ENCODE data around the gene ZNHIT6.

The ZNHIT6 gene

DNA sequence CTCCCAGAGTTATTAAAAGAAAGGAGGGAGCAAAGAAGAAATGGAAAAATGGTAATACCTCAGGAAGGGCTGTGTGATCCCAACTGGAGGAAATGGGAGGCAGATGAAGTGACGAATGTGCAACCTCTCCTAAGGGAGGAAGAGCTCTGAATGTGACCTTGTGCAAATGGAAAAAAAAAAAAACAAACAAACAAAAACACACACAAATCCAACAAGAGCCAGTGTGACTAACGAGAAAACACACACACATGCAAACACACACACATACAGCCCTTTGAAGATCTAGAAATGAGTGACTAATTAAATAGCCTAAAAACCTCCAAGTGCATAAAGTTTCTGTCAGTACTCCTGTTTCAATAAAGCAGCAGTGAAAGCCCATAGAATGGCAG, 78.7 kb downstream of the ZNHIT6 start:
- Mint-ChIP-seq H3K27me3 (ENCODE audit: low read depth) (no peaks in the 10 kb centered on the region), H3K9me3 (no peaks in the 10 kb centered on the region), H3K36me3 (ENCODE audit: low read depth) (peaks cover 4% of the 10 kb centered on the region), H3K27ac (peak overlapping the region; percentile 62 to 88 (median 75)), H3K4me3 (no peak overlapping the region), H3K4me1 (peaks cover 12% of the 10 kb centered on the region)
- TF ChIP-seq, protein P1, sequence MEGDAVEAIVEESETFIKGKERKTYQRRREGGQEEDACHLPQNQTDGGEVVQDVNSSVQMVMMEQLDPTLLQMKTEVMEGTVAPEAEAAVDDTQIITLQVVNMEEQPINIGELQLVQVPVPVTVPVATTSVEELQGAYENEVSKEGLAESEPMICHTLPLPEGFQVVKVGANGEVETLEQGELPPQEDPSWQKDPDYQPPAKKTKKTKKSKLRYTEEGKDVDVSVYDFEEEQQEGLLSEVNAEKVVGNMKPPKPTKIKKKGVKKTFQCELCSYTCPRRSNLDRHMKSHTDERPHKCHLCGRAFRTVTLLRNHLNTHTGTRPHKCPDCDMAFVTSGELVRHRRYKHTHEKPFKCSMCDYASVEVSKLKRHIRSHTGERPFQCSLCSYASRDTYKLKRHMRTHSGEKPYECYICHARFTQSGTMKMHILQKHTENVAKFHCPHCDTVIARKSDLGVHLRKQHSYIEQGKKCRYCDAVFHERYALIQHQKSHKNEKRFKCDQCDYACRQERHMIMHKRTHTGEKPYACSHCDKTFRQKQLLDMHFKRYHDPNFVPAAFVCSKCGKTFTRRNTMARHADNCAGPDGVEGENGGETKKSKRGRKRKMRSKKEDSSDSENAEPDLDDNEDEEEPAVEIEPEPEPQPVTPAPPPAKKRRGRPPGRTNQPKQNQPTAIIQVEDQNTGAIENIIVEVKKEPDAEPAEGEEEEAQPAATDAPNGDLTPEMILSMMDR (IDR thresholded peaks at IDR 0.05; ENCODE audit: unreplicated experiment in 3 of 3): no peak

DNA sequence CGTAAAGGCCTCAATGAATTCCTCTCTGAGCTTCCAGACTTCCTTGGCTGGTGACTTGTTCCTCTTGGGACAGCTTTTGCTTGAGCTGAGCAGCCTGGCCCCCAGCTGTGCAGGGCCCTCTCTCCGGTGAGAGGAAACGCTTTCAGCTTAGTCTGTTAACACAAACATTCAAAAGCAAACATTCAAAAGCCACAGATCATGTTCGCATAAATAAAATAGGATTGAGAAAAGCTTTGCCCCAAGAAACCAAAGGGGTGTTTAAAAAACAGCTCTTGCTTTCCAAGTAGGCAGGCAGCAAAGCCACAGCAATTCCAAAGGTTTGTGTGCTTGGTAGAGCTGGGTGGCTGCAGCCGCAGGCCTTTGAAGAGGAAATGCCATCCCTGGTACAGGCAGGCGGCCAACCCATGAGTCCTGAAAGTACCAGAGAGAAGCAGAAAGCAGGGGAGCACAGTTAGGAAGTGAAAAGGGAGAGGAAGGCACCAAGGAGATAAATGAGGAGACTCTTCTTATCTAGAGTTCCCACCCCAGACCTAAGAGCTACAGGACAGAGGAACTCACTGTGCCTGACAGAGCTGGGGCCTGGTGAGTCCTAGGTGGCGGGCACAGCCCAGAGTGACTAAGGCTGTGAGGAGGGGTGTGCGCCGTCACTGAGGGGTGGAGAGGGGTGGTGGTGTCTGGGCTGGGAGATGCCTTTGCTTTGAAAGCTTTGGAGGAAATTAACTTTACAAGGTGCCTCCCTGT, 79.3 kb downstream of the ZNHIT6 start:
- Mint-ChIP-seq H3K4me1 (peaks cover 12% of the 10 kb centered on the region), H3K9me3 (peaks cover 3% of the 10 kb centered on the region), H3K27me3 (ENCODE audit: low read depth) (no peaks in the 10 kb centered on the region), H3K36me3 (ENCODE audit: low read depth) (peaks cover 8% of the 10 kb centered on the region), H3K27ac (peak overlapping the region; percentile 62 to 88 (median 75)), H3K4me3 (no peak overlapping the region)
- TF ChIP-seq, protein P1 (IDR thresholded peaks at IDR 0.05; ENCODE audit: unreplicated experiment in 3 of 3): no peak

DNA sequence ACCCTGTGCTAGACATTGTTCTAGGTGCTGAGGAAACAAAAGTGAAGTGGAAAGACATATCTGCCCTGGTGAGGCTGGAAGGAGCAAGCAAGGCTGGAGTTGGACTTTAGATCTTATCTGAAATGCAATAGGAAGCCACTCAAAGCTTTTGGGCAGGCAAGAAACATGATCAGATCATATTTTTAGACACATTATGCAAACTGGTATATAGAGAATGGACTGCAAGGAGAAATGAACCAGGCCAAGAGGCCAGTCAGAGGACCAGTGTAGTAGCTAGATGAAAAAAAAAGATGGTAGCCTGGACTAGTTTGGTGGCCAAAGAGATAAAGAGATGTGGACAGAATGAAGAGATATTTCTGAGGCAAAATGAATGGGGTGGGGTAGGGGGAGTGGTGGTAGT, 81.4 kb downstream of the ZNHIT6 start:
- TF ChIP-seq, protein P1 (IDR thresholded peaks at IDR 0.05; ENCODE audit: unreplicated experiment in 3 of 3): no peak
- peaks cover 12% of the 10 kb centered on the region for H3K4me1 Mint-ChIP-seq
- peaks cover 19% of the 10 kb centered on the region for H3K36me3 Mint-ChIP-seq (ENCODE audit: low read depth)
- H3K9me3 Mint-ChIP-seq: peaks cover 14% of the 10 kb centered on the region
- no peak overlapping the region for H3K27ac Mint-ChIP-seq
- H3K4me3 Mint-ChIP-seq: no peak overlapping the region
- H3K27me3 Mint-ChIP-seq (ENCODE audit: low read depth): no peaks in the 10 kb centered on the region

DNA sequence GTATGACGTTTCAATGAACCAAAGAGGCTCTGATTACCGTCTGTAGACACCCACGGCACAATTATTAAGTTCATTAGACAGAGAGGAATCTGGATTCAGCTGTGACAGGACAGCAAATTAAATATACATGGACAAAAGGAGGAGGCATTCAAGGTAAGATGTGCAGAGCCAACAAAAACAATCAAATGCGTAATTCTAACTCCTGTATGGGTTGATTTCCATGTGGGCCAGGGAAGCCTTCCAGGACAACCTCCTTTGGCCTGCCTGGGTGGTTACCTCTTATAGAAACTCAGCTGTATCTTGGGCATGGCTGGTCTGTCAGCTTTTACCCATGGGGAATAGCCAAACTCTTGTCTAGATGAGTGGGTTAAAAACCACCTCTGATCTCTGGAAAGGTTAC, 83.9 kb downstream of the ZNHIT6 start:
- Mint-ChIP-seq H3K36me3 (ENCODE audit: low read depth) (peaks cover 31% of the 10 kb centered on the region), H3K27me3 (ENCODE audit: low read depth) (no peaks in the 10 kb centered on the region), H3K27ac (no peak overlapping the region), H3K4me3 (no peak overlapping the region), H3K9me3 (peaks cover 27% of the 10 kb centered on the region), H3K4me1 (peaks cover 9% of the 10 kb centered on the region)
- TF ChIP-seq, protein P1 (IDR thresholded peaks at IDR 0.05; ENCODE audit: unreplicated experiment in 3 of 3): no peak

DNA sequence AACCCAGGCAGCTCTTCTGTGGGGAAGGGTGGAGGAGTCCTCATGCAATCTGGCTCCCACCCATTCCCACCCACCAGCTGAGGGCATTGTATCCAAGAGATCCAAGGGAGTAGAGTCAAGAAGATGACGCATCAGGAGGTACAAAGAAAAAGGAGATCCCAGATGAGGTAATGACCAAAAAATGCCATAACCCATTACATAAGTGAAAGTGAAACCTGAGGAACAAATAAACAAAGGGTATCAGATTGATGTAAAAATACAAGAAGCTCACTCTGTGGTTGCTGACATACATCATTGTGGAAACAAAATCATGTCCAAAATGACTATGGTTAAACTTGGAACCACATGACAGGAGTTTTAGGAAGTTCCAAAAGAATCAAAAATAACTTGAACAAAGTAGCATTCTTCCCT, 85.2 kb downstream of the ZNHIT6 start:
- H3K27ac Mint-ChIP-seq: no peak overlapping the region
- peaks cover 31% of the 10 kb centered on the region for H3K36me3 Mint-ChIP-seq (ENCODE audit: low read depth)
- peaks cover 28% of the 10 kb centered on the region for H3K9me3 Mint-ChIP-seq
- H3K4me3 Mint-ChIP-seq: no peak overlapping the region
- no peaks in the 10 kb centered on the region for H3K27me3 Mint-ChIP-seq (ENCODE audit: low read depth)
- H3K4me1 Mint-ChIP-seq: no peaks in the 10 kb centered on the region
- TF ChIP-seq, protein P1 (IDR thresholded peaks at IDR 0.05; ENCODE audit: unreplicated experiment in 3 of 3): no peak

DNA sequence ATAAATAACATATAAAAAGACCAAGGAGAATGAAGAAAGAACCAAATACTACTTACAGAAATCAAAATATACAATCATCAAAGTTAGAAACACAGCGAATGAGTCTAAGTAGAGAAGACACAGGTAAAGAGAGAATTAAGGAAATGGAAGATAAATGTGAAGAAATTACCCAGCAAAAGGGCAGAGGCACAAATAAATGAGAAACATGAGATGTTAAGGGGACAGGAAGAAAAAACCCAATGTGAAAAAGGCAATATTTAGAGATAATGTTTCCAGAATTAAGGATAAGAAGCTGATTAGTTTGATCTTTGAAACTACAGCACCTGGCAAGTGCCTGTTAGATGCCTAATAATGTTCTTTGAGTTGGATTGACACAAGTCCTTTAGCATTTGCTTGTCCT, 86.8 kb downstream of the ZNHIT6 start:
- Mint-ChIP-seq H3K9me3 (peaks cover 29% of the 10 kb centered on the region), H3K4me3 (no peak overlapping the region), H3K36me3 (ENCODE audit: low read depth) (peaks cover 31% of the 10 kb centered on the region), H3K4me1 (no peaks in the 10 kb centered on the region), H3K27me3 (ENCODE audit: low read depth) (no peaks in the 10 kb centered on the region), H3K27ac (no peak overlapping the region)
- TF ChIP-seq, protein P1 (IDR thresholded peaks at IDR 0.05; ENCODE audit: unreplicated experiment in 3 of 3): no peak

All from nephron (organoid).